ENCODE data around the gene NVL. TPM values are rescaled to one million over a fixed set of nuclear protein-coding genes. Genes with fewer than 3 reads are reported as not detected.
"Not testable (repeated sequence)": the region's sequence is repeated elsewhere in the genome, so short reads cannot be mapped to it uniquely, and the experiment has no call there.

NVL gene
- total RNA-seq, 1 experiment from 2014 or later, result 81.5 TPM

DNA sequence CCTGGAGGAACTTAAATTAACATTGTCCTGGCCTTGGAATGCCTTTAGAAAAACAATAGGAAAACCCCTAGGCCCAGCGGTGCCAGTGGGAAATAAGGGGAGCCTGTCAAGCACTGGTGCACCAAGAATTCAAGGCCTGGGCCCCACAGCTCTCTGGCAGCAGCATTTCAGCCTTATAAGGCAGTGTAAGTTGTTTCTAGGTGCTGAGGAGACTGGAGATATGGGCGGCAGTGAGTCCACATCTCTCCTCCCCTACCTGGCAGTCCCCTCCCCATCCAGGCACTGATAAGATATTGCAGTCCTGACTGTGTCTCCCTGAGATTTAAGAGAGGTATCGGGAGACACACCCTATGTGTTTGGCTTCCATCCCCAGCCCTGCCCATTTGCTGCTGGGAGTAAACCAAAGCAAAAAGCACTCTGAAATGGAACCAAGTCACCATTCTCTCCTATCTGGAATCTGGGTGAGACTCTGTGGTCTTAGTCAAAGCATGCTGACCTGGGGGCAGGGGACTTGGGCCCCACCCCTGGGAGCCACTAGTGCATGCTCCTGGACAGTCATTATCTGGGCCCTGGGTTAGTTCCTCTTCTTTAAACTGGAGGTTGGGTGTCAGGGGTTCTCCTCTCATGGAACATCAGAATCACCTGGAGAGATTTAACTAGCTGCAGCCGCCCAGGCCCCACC lies 116.4 kb downstream of the NVL start:
- intact Hi-C loops (cut with micrococcal nuclease), result no loop called here
- H3K27me3 Mint-ChIP-seq (ENCODE audit: insufficient read depth, unreplicated experiment), result no peaks in the 10 kb centered on the region
- DNase-seq (ENCODE audit: unreplicated experiment), result peak; percentile 33
- peaks cover 21% of the 10 kb centered on the region for H3K4me1 Mint-ChIP-seq (ENCODE audit: insufficient read depth, unreplicated experiment)
- H3K36me3 Mint-ChIP-seq (ENCODE audit: insufficient read depth, unreplicated experiment), result no peaks in the 10 kb centered on the region
- H3K27ac Mint-ChIP-seq (ENCODE audit: low read depth, unreplicated experiment), result no peak overlapping the region
- BruUV-seq (replicated peaks), result no TSS peak
- H3K9me3 Mint-ChIP-seq (ENCODE audit: unreplicated experiment), result no peaks in the 10 kb centered on the region
- ChIA-PET POLR2A (interaction anchor here (0.6 to 2.1 kb wide), 11 partner anchors 9 to 98 kb away, joined by 3 to 17 read pairs (median 6); partner anchors contain the start of gene DEGS1), CTCF (interaction anchor here (0.5 to 0.9 kb wide), 5 partner anchors 28 to 1841 kb away, joined by 3 to 5 read pairs (median 4); no protein-coding TSS in a partner anchor)
- TF ChIP-seq, protein P1, sequence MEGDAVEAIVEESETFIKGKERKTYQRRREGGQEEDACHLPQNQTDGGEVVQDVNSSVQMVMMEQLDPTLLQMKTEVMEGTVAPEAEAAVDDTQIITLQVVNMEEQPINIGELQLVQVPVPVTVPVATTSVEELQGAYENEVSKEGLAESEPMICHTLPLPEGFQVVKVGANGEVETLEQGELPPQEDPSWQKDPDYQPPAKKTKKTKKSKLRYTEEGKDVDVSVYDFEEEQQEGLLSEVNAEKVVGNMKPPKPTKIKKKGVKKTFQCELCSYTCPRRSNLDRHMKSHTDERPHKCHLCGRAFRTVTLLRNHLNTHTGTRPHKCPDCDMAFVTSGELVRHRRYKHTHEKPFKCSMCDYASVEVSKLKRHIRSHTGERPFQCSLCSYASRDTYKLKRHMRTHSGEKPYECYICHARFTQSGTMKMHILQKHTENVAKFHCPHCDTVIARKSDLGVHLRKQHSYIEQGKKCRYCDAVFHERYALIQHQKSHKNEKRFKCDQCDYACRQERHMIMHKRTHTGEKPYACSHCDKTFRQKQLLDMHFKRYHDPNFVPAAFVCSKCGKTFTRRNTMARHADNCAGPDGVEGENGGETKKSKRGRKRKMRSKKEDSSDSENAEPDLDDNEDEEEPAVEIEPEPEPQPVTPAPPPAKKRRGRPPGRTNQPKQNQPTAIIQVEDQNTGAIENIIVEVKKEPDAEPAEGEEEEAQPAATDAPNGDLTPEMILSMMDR (IDR thresholded peaks at IDR 0.05; ENCODE audit: unreplicated experiment), result no peak
- no peak overlapping the region for H3K4me3 Mint-ChIP-seq (ENCODE audit: unreplicated experiment)

DNA sequence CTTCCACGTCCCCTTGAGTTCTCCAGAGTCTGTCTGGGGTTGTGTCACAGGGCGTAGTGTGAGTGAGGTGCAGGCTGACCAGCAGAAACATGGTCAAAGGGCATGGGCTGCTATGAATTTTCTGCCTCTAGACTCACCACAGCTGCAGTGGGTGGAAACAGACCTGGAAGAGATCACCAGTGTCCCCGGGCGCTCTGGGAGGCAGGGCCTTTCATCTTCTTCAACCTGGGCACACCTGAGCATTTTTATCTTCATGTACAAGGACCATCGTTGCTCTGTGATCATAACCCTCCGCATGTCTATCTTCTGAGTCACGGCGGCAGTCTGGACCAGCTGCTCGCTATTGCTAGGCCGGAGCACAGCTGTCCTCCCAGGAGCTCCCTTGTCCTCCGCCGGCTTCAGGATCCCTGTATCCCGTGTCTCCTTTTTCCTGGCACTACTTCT lies 117.3 kb downstream of the NVL start:
- CTCF ChIA-PET, result interaction anchor here (0.5 to 0.9 kb wide), 3 partner anchors 30 to 1841 kb away, joined by 3 to 5 read pairs (median 4); no protein-coding TSS in a partner anchor
- TF ChIP-seq, protein P1 (IDR thresholded peaks at IDR 0.05; ENCODE audit: unreplicated experiment), result no peak
- no peaks in the 10 kb centered on the region for H3K9me3 Mint-ChIP-seq (ENCODE audit: unreplicated experiment)
- no peak overlapping the region for H3K27ac Mint-ChIP-seq (ENCODE audit: low read depth, unreplicated experiment)
- H3K4me1 Mint-ChIP-seq (ENCODE audit: insufficient read depth, unreplicated experiment), result peaks cover 20% of the 10 kb centered on the region
- POLR2A ChIA-PET, result interaction anchor here (0.6 to 2.1 kb wide), 6 partner anchors 8 to 97 kb away, joined by 3 to 16 read pairs (median 4); partner anchors contain the start of gene DEGS1
- no peak overlapping the region for H3K4me3 Mint-ChIP-seq (ENCODE audit: unreplicated experiment)
- no peaks in the 10 kb centered on the region for H3K36me3 Mint-ChIP-seq (ENCODE audit: insufficient read depth, unreplicated experiment)
- DNase-seq (ENCODE audit: unreplicated experiment), result no peak
- intact Hi-C loops (cut with micrococcal nuclease), result no loop called here
- no peaks in the 10 kb centered on the region for H3K27me3 Mint-ChIP-seq (ENCODE audit: insufficient read depth, unreplicated experiment)
- no TSS peak for BruUV-seq (replicated peaks)

DNA sequence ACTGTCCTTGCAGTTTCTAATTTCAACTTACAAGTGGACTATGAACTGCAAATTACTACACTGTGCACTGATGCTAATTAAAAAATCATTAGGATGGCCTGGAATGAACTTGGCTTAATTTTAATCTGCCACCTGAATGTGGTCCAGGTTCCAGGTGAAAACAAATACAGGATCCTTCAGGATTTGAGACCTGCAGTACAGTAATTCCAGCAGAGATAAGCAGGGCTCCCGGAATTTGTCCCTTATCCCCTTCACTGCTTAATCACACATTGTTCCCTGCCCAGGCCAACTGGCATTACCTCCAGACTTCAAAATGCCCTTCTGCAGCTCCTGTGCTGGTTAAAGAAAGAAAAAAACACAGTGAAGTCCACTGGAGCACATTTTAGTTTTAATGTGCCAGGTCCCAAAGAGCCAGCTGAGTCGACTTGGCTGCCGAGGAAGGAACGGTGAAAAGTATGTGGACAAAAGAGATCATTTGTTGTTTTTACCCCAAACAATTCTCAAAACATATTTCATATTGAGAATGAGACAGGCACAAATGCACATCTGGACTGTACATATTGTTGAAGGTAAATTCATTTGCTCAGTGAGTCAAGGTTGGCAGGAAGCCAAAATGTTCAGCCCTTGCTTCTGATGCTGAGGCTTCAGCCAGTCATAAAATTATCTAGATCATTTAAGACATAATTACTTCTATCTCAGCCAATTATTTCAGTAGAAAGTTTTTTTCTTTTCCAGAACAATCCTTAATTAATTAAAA lies 118.6 kb downstream of the NVL start:
- TF ChIP-seq, protein P1 (IDR thresholded peaks at IDR 0.05; ENCODE audit: unreplicated experiment), result no peak
- H3K27ac Mint-ChIP-seq (ENCODE audit: low read depth, unreplicated experiment), result peak overlapping the region; percentile 23
- peak; percentile 87 for DNase-seq (ENCODE audit: unreplicated experiment)
- H3K4me3 Mint-ChIP-seq (ENCODE audit: unreplicated experiment), result no peak overlapping the region
- no peaks in the 10 kb centered on the region for H3K27me3 Mint-ChIP-seq (ENCODE audit: insufficient read depth, unreplicated experiment)
- peaks cover 20% of the 10 kb centered on the region for H3K4me1 Mint-ChIP-seq (ENCODE audit: insufficient read depth, unreplicated experiment)
- intact Hi-C loops (cut with micrococcal nuclease), result no loop called here
- no TSS peak for BruUV-seq (replicated peaks)
- no peaks in the 10 kb centered on the region for H3K9me3 Mint-ChIP-seq (ENCODE audit: unreplicated experiment)
- no peaks in the 10 kb centered on the region for H3K36me3 Mint-ChIP-seq (ENCODE audit: insufficient read depth, unreplicated experiment)
- POLR2A ChIA-PET, result interaction anchor here (0.8 to 0.9 kb wide), 2 partner anchors 13 to 118 kb away, joined by 3 to 5 read pairs; partner anchors contain the start of gene NVL
- CTCF ChIA-PET, result interaction anchor here (0.6 kb wide), 2 partner anchors 31 to 327 kb away, joined by 3 to 4 read pairs; no protein-coding TSS in a partner anchor

DNA sequence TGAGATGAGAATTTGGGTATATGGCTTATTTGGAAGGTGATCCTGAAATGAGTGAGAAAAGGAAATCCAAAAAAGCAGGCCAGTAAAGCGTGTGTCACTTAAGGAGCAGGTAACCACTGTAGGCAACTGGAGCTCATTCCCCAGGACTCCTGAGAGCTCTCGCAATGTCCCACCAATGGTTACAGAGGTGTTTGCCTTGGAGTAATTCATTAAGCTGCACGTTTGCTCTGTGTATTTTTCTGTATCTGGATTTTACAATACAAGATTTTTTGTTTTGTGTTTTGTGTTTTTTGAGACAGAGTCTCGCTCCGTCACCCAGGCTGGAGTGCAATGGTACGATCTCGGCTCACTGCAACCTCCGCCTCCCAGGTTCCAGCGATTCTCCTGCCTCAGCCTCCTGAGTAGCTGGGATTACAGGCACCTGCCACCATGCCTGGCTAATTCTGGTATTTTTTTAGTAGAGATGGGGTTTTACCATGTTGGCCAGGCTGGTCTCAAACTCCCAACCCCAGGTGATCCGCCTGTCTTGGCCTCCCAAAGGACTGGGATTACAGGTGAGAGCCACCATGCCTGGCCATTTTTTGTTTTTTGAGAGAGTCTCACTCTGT lies 123.9 kb downstream of the NVL start:
- BruUV-seq (replicated peaks); H3K4me3 Mint-ChIP-seq (ENCODE audit: unreplicated experiment); H3K36me3 Mint-ChIP-seq (ENCODE audit: insufficient read depth, unreplicated experiment); H3K9me3 Mint-ChIP-seq (ENCODE audit: unreplicated experiment); intact Hi-C loops (cut with micrococcal nuclease); DNase-seq (ENCODE audit: unreplicated experiment); H3K27me3 Mint-ChIP-seq (ENCODE audit: insufficient read depth, unreplicated experiment): not testable (repeated sequence)
- peak overlapping the region; percentile 78 for H3K27ac Mint-ChIP-seq (ENCODE audit: low read depth, unreplicated experiment)
- H3K4me1 Mint-ChIP-seq (ENCODE audit: insufficient read depth, unreplicated experiment), result peaks cover 21% of the 10 kb centered on the region
- ChIA-PET CTCF (interaction anchor here (0.6 to 1.7 kb wide), 7 partner anchors 12 to 521 kb away, joined by 3 to 5 read pairs (median 4); no protein-coding TSS in a partner anchor), POLR2A (interaction anchor here (0.7 to 7.3 kb wide), 9 partner anchors 8 to 359 kb away, joined by 3 to 61 read pairs (median 4); partner anchors contain the start of gene DEGS1)
